Liver (tissue), 9 donors: Measurements from ENCODE around the gene RPS6KA2. TPM values are rescaled to one million over a fixed set of nuclear protein-coding genes. Genes with fewer than 3 reads are reported as not detected.

ENCODE experiments used
- DNase-seq: peaks from one replicate; pipeline ENCODE4 v3.0.0-alpha.2; 2017; ENCODE audit warnings: low spot score
- H3K27ac ChIP-seq, 2 donors: one replicate each; pipeline ENCODE4 v1.7.0; 2013; ENCODE audit warnings: inconsistent platforms in 2 of 2, low read length in 2 of 2, control low read depth in 1 of 2, low read depth in 1 of 2, mild to moderate bottlenecking in 1 of 2
- H3K27me3 ChIP-seq, 4 donors: one replicate each; pipeline versions ENCODE4 v1.6.1 to v1.7.0; 2013; ENCODE audit warnings: low read length in 3 of 4, inconsistent platforms in 1 of 4, mild to moderate bottlenecking in 1 of 4, moderate library complexity in 1 of 4; ENCODE audit not compliant: control insufficient read depth in 4 of 4, insufficient read depth in 4 of 4
- H3K36me3 ChIP-seq, 4 donors: one replicate each; pipeline versions ENCODE4 v1.6.1 to v1.7.0; 2013; ENCODE audit warnings: low read length in 3 of 4, mild to moderate bottlenecking in 3 of 4, low read depth in 1 of 4, moderate library complexity in 1 of 4; ENCODE audit not compliant: control insufficient read depth in 4 of 4, insufficient read depth in 3 of 4
- H3K4me1 ChIP-seq, 4 donors: one replicate each; pipeline versions ENCODE4 v1.6.1 to v1.7.0; 2013; ENCODE audit warnings: low read length in 3 of 4, mild to moderate bottlenecking in 3 of 4, moderate library complexity in 1 of 4; ENCODE audit not compliant: control insufficient read depth in 4 of 4, insufficient read depth in 4 of 4
- H3K4me3 ChIP-seq, 3 donors: one replicate each; pipeline versions ENCODE4 v1.6.1 to v1.7.0; 2013; ENCODE audit warnings: low read length in 3 of 3, control low read depth in 1 of 3, low read depth in 1 of 3, mild to moderate bottlenecking in 1 of 3
- H3K9ac ChIP-seq, 2 donors: one replicate each; pipeline ENCODE4 v1.7.0; 2013; ENCODE audit warnings: low read length in 2 of 2, mild to moderate bottlenecking in 2 of 2, moderate library complexity in 2 of 2, control low read depth in 1 of 2, low read depth in 1 of 2
- H3K9me3 ChIP-seq, 4 donors: one replicate each; pipeline versions ENCODE4 v1.6.1 to v1.7.0; 2013; ENCODE audit warnings: low read length in 3 of 4; ENCODE audit not compliant: control insufficient read depth in 4 of 4
- CTCF ChIP-seq: fragments of 150-350 bp; IDR thresholded peaks from 2 replicates; pipeline ENCODE4 v1.5.1; 2017; ENCODE audit warnings: improper control_type of control experiment, low read depth, low read length; ENCODE audit not compliant: missing input control
- EGR1 ChIP-seq, 2 donors: IDR thresholded peaks; 2 replicates each; pipeline ENCODE4 v1.6.1; 2016 to 2018; ENCODE audit warnings: antibody characterized with exemption in 2 of 2, low read depth in 2 of 2
- FOXA2 ChIP-seq: IDR thresholded peaks from 2 replicates; pipeline ENCODE4 v1.6.1; 2016; ENCODE audit warnings: antibody characterized with exemption
- GABPA ChIP-seq, 2 donors: IDR thresholded peaks in 1 of 2; conservative IDR thresholded peaks in 1 of 2; 2 replicates each; pipeline ENCODE4 v1.6.1; 2016; ENCODE audit warnings: antibody characterized with exemption in 2 of 2, mild to moderate bottlenecking in 1 of 2, moderate library complexity in 1 of 2
- HNF4A ChIP-seq, 2 donors: conservative IDR thresholded peaks; 2 replicates each; pipeline ENCODE4 v1.6.1; 2016; ENCODE audit warnings: antibody characterized with exemption in 2 of 2, mild to moderate bottlenecking in 2 of 2
- HNF4G ChIP-seq: IDR thresholded peaks from 2 replicates; pipeline ENCODE4 v1.6.1; 2016; ENCODE audit warnings: antibody characterized with exemption
- JUND ChIP-seq, 2 donors: IDR thresholded peaks; 2 replicates each; pipeline ENCODE4 v1.6.1; 2016; ENCODE audit warnings: antibody characterized with exemption in 2 of 2
- NR2F2 ChIP-seq: IDR thresholded peaks from 2 replicates; pipeline ENCODE4 v1.6.1; 2016; ENCODE audit warnings: antibody characterized with exemption
- RAD21 ChIP-seq, 2 donors: IDR thresholded peaks; 2 replicates each; pipeline ENCODE4 v1.6.1; 2016; ENCODE audit warnings: antibody characterized with exemption in 2 of 2, mild to moderate bottlenecking in 2 of 2
- RXRA ChIP-seq, 2 donors: IDR thresholded peaks; 2 replicates each; pipeline ENCODE4 v1.6.1; 2017 to 2018; ENCODE audit warnings: antibody characterized with exemption in 2 of 2, mild to moderate bottlenecking in 1 of 2
- SP1 ChIP-seq: IDR thresholded peaks from 2 replicates; pipeline ENCODE4 v1.6.1; 2018; ENCODE audit warnings: antibody characterized with exemption, mild to moderate bottlenecking
- TAF1 ChIP-seq: conservative IDR thresholded peaks from 2 replicates; pipeline ENCODE4 v1.6.1; 2016; ENCODE audit warnings: antibody characterized with exemption, mild to moderate bottlenecking
- YY1 ChIP-seq: IDR thresholded peaks from 2 replicates; pipeline ENCODE4 v1.6.1; 2016; ENCODE audit warnings: antibody characterized with exemption, mild to moderate bottlenecking
- WGBS: extraction: QIAGEN DNeasy Blood & Tissue Kit; methylation state at CpG from one replicate; pipeline ENCODE4 v1.1.7; 2013; 5-methylcytosine and 5-hydroxymethylcytosine counted together
- polyA plus RNA-seq, 2 donors: library from polyadenylated mRNA; stranded (reverse) in 1 of 2; unstranded in 1 of 2; fragments of 200-250 nt in 1 of 2; fragments of >200 nt in 1 of 2; fragmentation: Nextera tagmentation in 1 of 2; extraction: Ambion mirVana in 1 of 2; gene quantifications; one replicate each; pipeline versions ENCODE4 v1.2.1 to v1.2.3, GENCODE V29; 2013 to 2015
- total RNA-seq, 2 donors: library from RNA; depleted of rRNA; stranded (reverse); fragments of >200 nt; gene quantifications; one replicate each; pipeline ENCODE4 v1.2.3, GENCODE V29; 2014
- TF ChIP-seq, protein P1 (sequence below): IDR thresholded peaks from 2 replicates; pipeline ENCODE4 v1.6.1; 2016; ENCODE audit warnings: antibody characterized with exemption
- TF ChIP-seq, protein P2 (sequence below): IDR thresholded peaks from 2 replicates; pipeline ENCODE4 v1.6.1; 2016; ENCODE audit warnings: antibody characterized with exemption
- TF ChIP-seq, protein P3 (sequence below): IDR thresholded peaks from 2 replicates; pipeline ENCODE4 v1.6.1; 2016; ENCODE audit warnings: antibody characterized with exemption
- donor health status: healthy.
- donor health status: healthy.
- donor health status: healthy.
- donor health status: healthy.
- donor health status: healthy.

The RPS6KA2 gene
- total and polyA plus RNA-seq, 4 donors = 2.5 to 9.0 (median 5.0) TPM

- H3K27ac ChIP-seq = no peak overlapping the region
- H3K4me3 ChIP-seq = no peak overlapping the region
- no peak for DNase-seq
- WGBS = 95% methylated on average over 9 of the region's 9 CpGs
- H3K36me3 ChIP-seq = peaks cover 0 to 12% (median 7%) of the 10 kb centered on the region in 4 donors
- no peak overlapping the region for H3K9ac ChIP-seq
- H3K27me3 ChIP-seq = no peaks in the 10 kb centered on the region
- TF ChIP-seq, protein P1, sequence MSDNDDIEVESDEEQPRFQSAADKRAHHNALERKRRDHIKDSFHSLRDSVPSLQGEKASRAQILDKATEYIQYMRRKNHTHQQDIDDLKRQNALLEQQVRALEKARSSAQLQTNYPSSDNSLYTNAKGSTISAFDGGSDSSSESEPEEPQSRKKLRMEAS = no peak
- TF ChIP-seq HNF4G (no peak), GABPA (IDR thresholded peaks at IDR 0.05 in 1 of 2, conservative IDR thresholded peaks at IDR 0.05 in 1 of 2) (no peak), SP1 (no peak), NR2F2 (no peak), YY1 (no peak), JUND (IDR thresholded peaks at IDR 0.05) (no peak), EGR1 (IDR thresholded peaks at IDR 0.05; ENCODE audit: low read depth in 2 of 2) (no peak), HNF4A (conservative IDR thresholded peaks at IDR 0.05) (no peak), FOXA2 (no peak), CTCF (no peak), RAD21 (IDR thresholded peaks at IDR 0.05) (no peak)
- H3K9me3 ChIP-seq = no peaks in the 10 kb centered on the region
- no peaks in the 10 kb centered on the region for H3K4me1 ChIP-seq
Measured at GRCh38 chr6:166504100-166504499, 123.0 kb downstream of the RPS6KA2 start.

- Histone ChIP-seq H3K27ac (no peak overlapping the region), H3K36me3 (peaks cover 0 to 10% (median 5%) of the 10 kb centered on the region in 4 donors), H3K9ac (no peak overlapping the region), H3K9me3 (no peaks in the 10 kb centered on the region), H3K27me3 (no peaks in the 10 kb centered on the region), H3K4me3 (no peak overlapping the region), H3K4me1 (no peaks in the 10 kb centered on the region)
- TF ChIP-seq CTCF (no peak), EGR1 (IDR thresholded peaks at IDR 0.05; ENCODE audit: low read depth in 2 of 2) (no peak), GABPA (IDR thresholded peaks at IDR 0.05 in 1 of 2, conservative IDR thresholded peaks at IDR 0.05 in 1 of 2) (no peak), RAD21 (IDR thresholded peaks at IDR 0.05) (no peak), FOXA2 (no peak), TAF1 (no peak), RXRA (IDR thresholded peaks at IDR 0.05) (no peak)
- TF ChIP-seq, protein P2, sequence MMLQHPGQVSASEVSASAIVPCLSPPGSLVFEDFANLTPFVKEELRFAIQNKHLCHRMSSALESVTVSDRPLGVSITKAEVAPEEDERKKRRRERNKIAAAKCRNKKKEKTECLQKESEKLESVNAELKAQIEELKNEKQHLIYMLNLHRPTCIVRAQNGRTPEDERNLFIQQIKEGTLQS = no peak
- TF ChIP-seq, protein P3, sequence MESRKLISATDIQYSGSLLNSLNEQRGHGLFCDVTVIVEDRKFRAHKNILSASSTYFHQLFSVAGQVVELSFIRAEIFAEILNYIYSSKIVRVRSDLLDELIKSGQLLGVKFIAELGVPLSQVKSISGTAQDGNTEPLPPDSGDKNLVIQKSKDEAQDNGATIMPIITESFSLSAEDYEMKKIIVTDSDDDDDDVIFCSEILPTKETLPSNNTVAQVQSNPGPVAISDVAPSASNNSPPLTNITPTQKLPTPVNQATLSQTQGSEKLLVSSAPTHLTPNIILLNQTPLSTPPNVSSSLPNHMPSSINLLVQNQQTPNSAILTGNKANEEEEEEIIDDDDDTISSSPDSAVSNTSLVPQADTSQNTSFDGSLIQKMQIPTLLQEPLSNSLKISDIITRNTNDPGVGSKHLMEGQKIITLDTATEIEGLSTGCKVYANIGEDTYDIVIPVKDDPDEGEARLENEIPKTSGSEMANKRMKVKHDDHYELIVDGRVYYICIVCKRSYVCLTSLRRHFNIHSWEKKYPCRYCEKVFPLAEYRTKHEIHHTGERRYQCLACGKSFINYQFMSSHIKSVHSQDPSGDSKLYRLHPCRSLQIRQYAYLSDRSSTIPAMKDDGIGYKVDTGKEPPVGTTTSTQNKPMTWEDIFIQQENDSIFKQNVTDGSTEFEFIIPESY = no peak
- TF ChIP-seq, protein P1 = no peak
- WGBS = 95% methylated on average over 12 of the region's 12 CpGs
- no peak for DNase-seq
Measured at GRCh38 chr6:166503167-166503744, 123.8 kb downstream of the RPS6KA2 start.
